HG03378 (cell line): Measurements from ENCODE around the gene OTOGL.

Experiments used
- ATAC-seq: cut with Tn5 transposase; IDR thresholded peaks from one replicate; pipeline ENCODE4 v1.9.1; 2021; ENCODE audit warnings: mild to moderate bottlenecking, moderate library complexity; ENCODE audit not compliant: unreplicated experiment

The OTOGL gene

GRCh38 chr12:80176706-80177105, 77.4 kb downstream of the OTOGL start:
- ATAC-seq = no peak

- peak; percentile 90 for ATAC-seq
Observed at GRCh38 chr12:80178846-80179245, 79.5 kb downstream of the OTOGL start.

GRCh38 chr12:80183939-80184338, 84.6 kb downstream of the OTOGL start:
- ATAC-seq = no peak

- no peak for ATAC-seq
Observed at GRCh38 chr12:80184926-80185325, 85.6 kb downstream of the OTOGL start.

- ATAC-seq = peak; percentile 46
Observed at GRCh38 chr12:80186727-80187217, 87.4 kb downstream of the OTOGL start.

- peak; percentile 67 for ATAC-seq
Observed at GRCh38 chr12:80187660-80188090, 88.3 kb downstream of the OTOGL start.

GRCh38 chr12:80188576-80188975, 89.2 kb downstream of the OTOGL start:
- ATAC-seq = no peak

- no peak for ATAC-seq
Observed at GRCh38 chr12:80189241-80189640, 89.9 kb downstream of the OTOGL start.

- ATAC-seq = no peak
Observed at GRCh38 chr12:80190001-80190400, 90.7 kb downstream of the OTOGL start.

GRCh38 chr12:80192087-80192486, 92.8 kb downstream of the OTOGL start:
- no peak for ATAC-seq

- no peak for ATAC-seq
Observed at GRCh38 chr12:80193865-80194264, 94.5 kb downstream of the OTOGL start.

- ATAC-seq = peak; percentile 56
Observed at GRCh38 chr12:80195074-80195726, 95.9 kb downstream of the OTOGL start.

GRCh38 chr12:80195737-80196136, 96.4 kb downstream of the OTOGL start:
- no peak for ATAC-seq

- no peak for ATAC-seq
Observed at GRCh38 chr12:80196419-80196818, 97.1 kb downstream of the OTOGL start.

- no peak for ATAC-seq
Observed at GRCh38 chr12:80198782-80199337, 99.5 kb downstream of the OTOGL start.

- no peak for ATAC-seq
Observed at GRCh38 chr12:80199931-80200330, 100.6 kb downstream of the OTOGL start.

- no peak for ATAC-seq
Observed at GRCh38 chr12:80200414-80200813, 101.1 kb downstream of the OTOGL start.

- no peak for ATAC-seq
Observed at GRCh38 chr12:80201908-80202307, 102.6 kb downstream of the OTOGL start.

GRCh38 chr12:80205960-80206359, 106.6 kb downstream of the OTOGL start:
- ATAC-seq = no peak

GRCh38 chr12:80208071-80208470, 108.7 kb downstream of the OTOGL start:
- no peak for ATAC-seq

- no peak for ATAC-seq
Observed at GRCh38 chr12:80211671-80212070, 112.3 kb downstream of the OTOGL start.

- ATAC-seq = no peak
Observed at GRCh38 chr12:80212938-80213645, 113.8 kb downstream of the OTOGL start.
